Spinal cord (tissue), 10 donors: Measurements from ENCODE around the gene HSD17B11. TPM values are rescaled to one million over a fixed set of nuclear protein-coding genes. Genes with fewer than 3 reads are reported as not detected.
"Not testable (repeated sequence)": the region's sequence is repeated elsewhere in the genome, so short reads cannot be mapped to it uniquely, and the experiment has no call there.

ENCODE experiments used
- DNase-seq, 6 donors: peaks; one replicate each; pipeline versions ENCODE4 v3.0.0 to v3.0.0-alpha.2; 2013 to 2015; ENCODE audit warnings: low spot score in 6 of 6, low read depth in 4 of 6
- H3K27ac ChIP-seq: one replicate; pipeline ENCODE4 v1.5.1; 2013; ENCODE audit warnings: low read depth, low read length, control low read depth
- H3K27me3 ChIP-seq: one replicate; pipeline ENCODE4 v1.6.1; 2013; ENCODE audit warnings: low read length; ENCODE audit not compliant: control insufficient read depth, insufficient read depth
- H3K36me3 ChIP-seq: one replicate; pipeline ENCODE4 v1.6.1; 2013; ENCODE audit warnings: low read length; ENCODE audit not compliant: control insufficient read depth, insufficient read depth
- H3K4me1 ChIP-seq: one replicate; pipeline ENCODE4 v1.6.1; 2013; ENCODE audit warnings: low read length; ENCODE audit not compliant: control insufficient read depth, insufficient read depth
- H3K4me3 ChIP-seq: one replicate; pipeline ENCODE4 v1.5.1; 2013; ENCODE audit warnings: low read depth, low read length, control low read depth
- H3K9me3 ChIP-seq: one replicate; pipeline ENCODE4 v1.6.1; 2013; ENCODE audit warnings: low read length; ENCODE audit not compliant: control insufficient read depth, insufficient read depth
- WGBS: methylation state at CpG from one replicate; pipeline ENCODE4 v1.1.5; 2013; ENCODE audit warnings: missing lambda C conversion rate; ENCODE audit not compliant: insufficient coverage; 5-methylcytosine and 5-hydroxymethylcytosine counted together
- polyA plus RNA-seq, 2 donors: library from polyadenylated mRNA; unstranded; fragments of 120-200 nt; gene quantifications; one replicate each; pipeline ENCODE4 v1.2.1, GENCODE V29; 2013; ENCODE audit not compliant: insufficient read length in 2 of 2
- total RNA-seq, 2 donors: library from RNA; depleted of rRNA in 1 of 2; stranded (reverse); fragments of 120-200 nt in 1 of 2; fragments of >200 nt in 1 of 2; gene quantifications; one replicate each; pipeline versions ENCODE4 v1.2.3 to v1.2.4, GENCODE V29; 2013 to 2014
- donor health status: healthy.

HSD17B11 gene
- total and polyA plus RNA-seq, 4 donors, result 22.8 to 59.5 (median 29.7) TPM

DNA sequence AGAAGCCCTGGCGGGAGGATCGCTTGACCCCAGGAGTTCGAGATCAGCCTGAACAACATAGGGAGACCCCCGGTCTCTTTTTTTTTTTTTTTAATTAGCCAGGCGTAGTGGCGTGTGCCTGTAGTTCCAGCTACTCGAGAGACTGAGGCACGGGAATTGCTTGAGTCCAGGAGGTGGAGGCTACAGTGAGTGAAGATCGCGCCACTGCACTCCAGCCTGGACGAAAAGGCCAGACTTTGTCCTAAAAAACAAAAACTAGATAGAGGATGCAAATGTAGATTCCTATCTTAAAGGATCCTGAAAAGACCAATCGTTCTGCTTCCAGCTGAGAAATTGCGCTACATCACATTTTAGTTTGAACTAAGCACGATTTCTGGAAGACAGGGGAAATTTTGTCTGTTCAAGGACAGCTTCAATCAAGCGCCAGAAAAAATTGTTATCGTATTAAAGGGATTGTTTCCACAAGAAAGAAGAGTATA lies 627 bp upstream of the HSD17B11 start:
- DNase-seq, result peak in 1 of 6 donors; percentile 7
- peaks cover 11% of the 10 kb centered on the region for H3K4me1 ChIP-seq
- H3K4me3 ChIP-seq, result peak overlapping the region; percentile 78
- no peaks in the 10 kb centered on the region for H3K9me3 ChIP-seq
- peak overlapping the region; percentile 91 for H3K27ac ChIP-seq
- 10% methylated on average over 9 of the region's 16 CpGs for WGBS
- H3K27me3 ChIP-seq, result no peaks in the 10 kb centered on the region
- no peaks in the 10 kb centered on the region for H3K36me3 ChIP-seq

DNA sequence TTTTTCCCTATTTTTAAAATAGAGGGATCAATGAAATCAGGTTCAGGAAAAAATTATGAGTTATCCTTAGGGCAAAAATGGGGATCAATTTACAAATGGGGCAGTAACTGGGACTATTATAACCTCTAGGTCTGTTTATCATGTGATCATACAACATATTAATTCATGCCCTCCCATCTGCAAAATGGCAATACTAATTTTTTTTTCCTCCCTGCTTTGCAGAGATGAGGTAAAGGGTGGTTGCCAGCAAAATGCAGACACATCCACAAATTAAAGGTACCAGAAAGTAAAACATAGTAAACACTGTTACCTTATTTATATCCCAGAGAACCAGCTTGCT lies 467 bp downstream of the HSD17B11 start:
- Histone ChIP-seq H3K27ac (peak overlapping the region; percentile 91), H3K9me3 (no peaks in the 10 kb centered on the region), H3K36me3 (no peaks in the 10 kb centered on the region), H3K27me3 (no peaks in the 10 kb centered on the region), H3K4me3 (peak overlapping the region; percentile 78), H3K4me1 (peaks cover 11% of the 10 kb centered on the region)
- no peak for DNase-seq

DNA sequence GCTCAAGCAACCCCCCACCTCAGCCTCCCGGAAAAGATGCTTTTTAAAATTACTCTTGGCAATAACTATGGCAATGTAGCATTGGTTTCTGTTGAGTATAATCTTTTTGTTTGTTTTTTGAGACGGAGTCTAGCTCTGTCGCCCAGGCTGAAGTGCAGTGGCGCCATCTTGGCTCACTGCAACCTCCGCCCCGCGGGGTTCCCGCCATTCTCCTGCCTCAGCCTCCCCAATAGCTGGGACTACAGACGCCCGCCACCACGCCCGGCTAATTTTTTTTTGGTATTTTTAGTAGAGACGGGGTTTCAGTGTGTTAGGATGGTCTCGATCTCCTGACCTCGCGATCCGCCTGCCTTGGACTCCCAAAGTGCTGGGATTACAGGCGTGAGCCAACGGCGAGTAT lies 933 bp downstream of the HSD17B11 start:
- H3K27ac ChIP-seq, H3K9me3 ChIP-seq, H3K27me3 ChIP-seq, DNase-seq, H3K36me3 ChIP-seq: not testable (repeated sequence)
- H3K4me1 ChIP-seq, result peaks cover 11% of the 10 kb centered on the region
- H3K4me3 ChIP-seq, result peak overlapping the region; percentile 78
- WGBS, result 100% methylated on average over 1 of the region's 20 CpGs

DNA sequence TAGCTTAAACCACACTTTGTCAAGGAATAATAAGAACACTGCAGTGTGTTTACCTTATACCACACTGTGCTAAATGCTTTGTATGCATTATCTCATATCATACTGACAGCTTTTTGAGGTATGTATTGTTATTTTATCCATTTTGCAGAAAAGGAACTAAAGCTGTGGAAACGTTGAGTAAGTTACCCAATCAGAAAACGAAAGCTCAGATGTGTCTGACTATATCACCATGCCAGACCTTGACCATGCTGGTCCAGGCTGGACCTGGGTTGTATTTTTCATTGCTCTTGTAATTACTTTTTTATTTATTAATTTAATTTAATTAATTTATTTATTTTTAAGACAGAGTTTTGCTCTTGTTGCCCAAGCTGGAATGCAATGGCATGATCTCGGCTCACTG lies 2.1 kb downstream of the HSD17B11 start:
- DNase-seq, result no peak
- WGBS, result no CpG with 5 or more reads among the region's 3 CpGs
- Histone ChIP-seq H3K4me1 (peaks cover 11% of the 10 kb centered on the region), H3K9me3 (no peaks in the 10 kb centered on the region), H3K27ac (no peak overlapping the region), H3K4me3 (no peak overlapping the region), H3K36me3 (no peaks in the 10 kb centered on the region), H3K27me3 (no peaks in the 10 kb centered on the region)

DNA sequence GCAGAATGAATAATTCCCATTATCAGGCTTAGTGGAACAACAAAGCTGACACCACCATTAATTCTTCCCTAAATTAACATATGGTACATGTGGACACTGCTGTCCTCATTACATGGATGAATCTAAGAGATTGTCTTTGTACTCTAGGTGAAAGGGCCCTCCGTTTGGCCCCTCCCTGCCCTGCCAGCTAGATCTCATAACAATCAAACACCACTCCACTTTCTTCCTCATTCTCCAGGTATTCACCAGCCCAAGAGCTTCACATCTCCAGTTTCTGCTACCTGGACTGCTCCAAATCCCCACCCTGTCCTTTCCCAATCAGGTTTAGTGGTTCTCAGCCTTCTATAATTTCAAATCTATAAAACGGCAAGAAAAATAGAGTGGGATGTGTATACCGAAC lies 3.8 kb downstream of the HSD17B11 start:
- Histone ChIP-seq H3K36me3 (no peaks in the 10 kb centered on the region), H3K9me3 (no peaks in the 10 kb centered on the region), H3K4me3 (no peak overlapping the region), H3K27ac (no peak overlapping the region), H3K27me3 (no peaks in the 10 kb centered on the region), H3K4me1 (peaks cover 11% of the 10 kb centered on the region)
- no CpG with 5 or more reads among the region's 3 CpGs for WGBS
- DNase-seq, result no peak

DNA sequence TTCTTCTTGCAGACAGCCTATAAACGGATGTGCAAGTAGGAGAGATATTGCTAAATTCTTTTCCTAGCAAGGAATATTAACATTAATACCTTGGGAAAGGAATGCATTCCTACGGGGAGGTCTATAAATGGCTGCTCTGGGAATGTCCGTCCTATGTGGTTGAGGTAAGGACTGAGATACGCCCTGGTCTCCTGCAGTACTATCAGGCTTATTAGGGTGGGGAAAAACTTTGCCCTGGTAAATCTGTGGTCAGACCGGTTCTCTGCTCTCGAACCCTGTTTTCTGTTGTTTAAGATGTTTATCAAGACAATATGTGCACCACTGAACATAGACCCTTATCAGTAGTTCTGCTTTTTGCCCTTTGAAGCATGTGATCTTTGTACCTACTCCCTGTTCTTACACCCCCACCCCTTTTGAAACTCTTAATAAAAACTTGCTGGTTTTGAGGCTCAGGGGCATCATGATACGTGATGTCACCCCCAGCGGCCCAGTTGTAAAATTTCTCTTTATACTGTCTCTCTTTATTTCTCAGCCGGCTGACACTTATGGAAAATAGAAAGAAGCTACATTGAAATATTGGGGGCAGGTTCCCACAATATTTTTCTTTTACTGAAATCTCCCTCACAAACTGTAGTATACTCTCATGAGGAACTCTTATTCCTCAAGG lies 6.4 kb downstream of the HSD17B11 start:
- not testable (repeated sequence) for DNase-seq, H3K27me3 ChIP-seq, H3K4me1 ChIP-seq, H3K27ac ChIP-seq, H3K4me3 ChIP-seq, H3K9me3 ChIP-seq, H3K36me3 ChIP-seq
- WGBS, result 93% methylated on average over 3 of the region's 9 CpGs

DNA sequence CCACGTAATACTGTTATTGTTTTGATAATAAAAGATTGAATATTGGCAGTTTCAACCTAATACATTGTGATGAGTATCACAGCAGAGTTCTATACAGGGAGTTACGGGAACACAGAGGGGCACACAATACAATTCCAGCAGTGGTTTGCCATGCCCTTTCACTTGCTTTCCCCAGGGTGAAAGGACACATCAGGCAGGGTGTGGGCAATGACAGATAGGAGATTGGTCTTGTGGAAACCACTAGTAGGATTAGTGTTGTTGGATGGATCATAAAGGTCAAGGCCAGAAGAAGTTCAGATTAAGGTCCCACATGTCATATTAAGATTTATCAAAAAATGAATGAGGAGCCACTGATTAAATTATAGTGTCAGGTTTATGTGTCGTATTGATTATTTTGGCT lies 8.1 kb downstream of the HSD17B11 start:
- H3K4me3 ChIP-seq, result no peak overlapping the region
- no peak overlapping the region for H3K27ac ChIP-seq
- no peaks in the 10 kb centered on the region for H3K9me3 ChIP-seq
- H3K4me1 ChIP-seq, result no peaks in the 10 kb centered on the region
- DNase-seq, result no peak
- WGBS, result 86% methylated on average over 2 of the region's 3 CpGs
- peaks cover 2% of the 10 kb centered on the region for H3K36me3 ChIP-seq
- H3K27me3 ChIP-seq, result no peaks in the 10 kb centered on the region

DNA sequence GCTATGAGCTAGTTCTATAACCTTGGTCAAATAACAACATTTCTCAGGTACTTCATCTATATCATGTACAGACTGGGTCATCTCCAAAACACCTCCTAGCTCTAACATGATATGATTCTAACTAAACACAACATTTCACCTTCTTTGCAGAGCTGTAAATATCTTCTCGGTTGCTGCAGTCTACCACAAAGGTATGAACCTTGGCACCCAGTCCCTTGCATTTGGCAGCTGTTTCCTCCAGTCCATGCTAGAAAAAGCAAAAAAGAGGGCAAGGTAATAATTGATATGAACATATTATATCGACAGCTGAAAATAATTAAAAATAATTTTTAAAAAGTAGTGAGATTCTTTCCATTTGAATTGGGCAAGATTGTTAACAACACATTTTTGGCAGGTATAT lies 8.9 kb downstream of the HSD17B11 start:
- no peak overlapping the region for H3K27ac ChIP-seq
- WGBS, result no CpG with 5 or more reads among the region's 2 CpGs
- no peaks in the 10 kb centered on the region for H3K4me1 ChIP-seq
- H3K36me3 ChIP-seq, result peaks cover 2% of the 10 kb centered on the region
- DNase-seq, result no peak
- no peaks in the 10 kb centered on the region for H3K27me3 ChIP-seq
- no peaks in the 10 kb centered on the region for H3K9me3 ChIP-seq
- no peak overlapping the region for H3K4me3 ChIP-seq

DNA sequence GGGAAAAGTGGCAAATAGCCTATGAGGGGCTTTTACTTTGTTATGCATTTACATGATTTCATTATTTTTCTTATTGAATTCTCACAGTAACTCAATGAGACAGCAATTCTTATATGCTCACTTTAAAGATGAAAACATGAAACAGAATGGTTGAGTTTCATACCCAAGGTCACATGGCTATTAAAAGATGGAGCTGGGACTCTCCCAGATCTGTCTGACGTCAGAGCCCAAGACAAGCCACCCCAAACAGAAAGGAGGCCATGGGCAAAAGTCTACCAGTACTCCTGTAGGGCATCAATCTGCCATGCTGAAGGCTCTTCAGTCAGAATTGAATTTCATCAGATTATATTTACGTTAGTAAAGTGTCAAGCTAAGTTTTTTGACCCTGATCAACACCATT lies 13.2 kb downstream of the HSD17B11 start:
- H3K27ac ChIP-seq, result no peak overlapping the region
- no peak for DNase-seq
- H3K9me3 ChIP-seq, result no peaks in the 10 kb centered on the region
- H3K4me1 ChIP-seq, result no peaks in the 10 kb centered on the region
- peaks cover 5% of the 10 kb centered on the region for H3K36me3 ChIP-seq
- H3K27me3 ChIP-seq, result no peaks in the 10 kb centered on the region
- H3K4me3 ChIP-seq, result no peak overlapping the region
- WGBS, result 89% methylated on average over 1 of the region's 2 CpGs

DNA sequence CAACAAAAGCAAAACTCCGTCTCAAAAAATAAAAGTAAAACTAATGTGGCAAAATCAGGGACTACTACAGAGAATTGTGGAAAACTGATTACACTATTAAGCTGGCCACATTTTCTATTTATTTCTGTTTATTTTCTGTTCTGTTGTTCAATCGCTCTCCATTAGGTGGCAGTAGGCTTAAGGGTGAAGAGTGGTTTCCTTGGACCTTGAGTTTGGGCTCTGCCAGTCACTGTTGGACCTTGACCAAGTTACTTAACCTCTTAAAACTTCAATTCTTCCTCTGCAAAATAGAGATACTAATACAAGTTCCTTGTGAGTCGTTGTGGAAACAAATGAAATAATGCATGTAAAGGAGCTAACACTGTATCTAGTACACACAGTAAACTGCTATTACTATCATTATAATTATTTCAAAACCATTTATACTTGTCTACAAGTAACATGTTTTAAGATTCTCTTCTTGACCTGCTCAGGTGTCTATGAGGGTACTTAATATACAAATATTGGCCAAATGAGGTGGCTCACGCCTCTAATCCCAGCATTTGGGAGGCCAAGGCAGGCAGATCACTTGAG lies 15.2 kb downstream of the HSD17B11 start:
- H3K9me3 ChIP-seq, result no peaks in the 10 kb centered on the region
- H3K27ac ChIP-seq, result no peak overlapping the region
- DNase-seq, result peak; percentile 15 to 74 (median 40)
- H3K36me3 ChIP-seq, result peaks cover 3% of the 10 kb centered on the region
- H3K4me1 ChIP-seq, result no peaks in the 10 kb centered on the region
- 80% methylated on average over 1 of the region's 4 CpGs for WGBS
- no peaks in the 10 kb centered on the region for H3K27me3 ChIP-seq
- no peak overlapping the region for H3K4me3 ChIP-seq
